Lower lobe of right lung (tissue), 2 donors: ENCODE data around the gene INO80D. TPM values are rescaled to one million over a fixed set of nuclear protein-coding genes. Genes with fewer than 3 reads are reported as not detected.
"Not testable (repeated sequence)": the region's sequence is repeated elsewhere in the genome, so short reads cannot be mapped to it uniquely, and the experiment has no call there.

Experiments used
- ATAC-seq, 2 donors: fragments of 200-7000 bp; cut with Tn5 transposase; one replicate each; pipeline ENCODE4 v1.9.1; 2020 to 2022; ENCODE audit warnings: mild to moderate bottlenecking in 2 of 2, moderate library complexity in 2 of 2
- DNase-seq: peaks from one replicate; pipeline ENCODE4 v3.0.0-alpha.2; 2020
- H3K27ac ChIP-seq: fragments of 200-600 bp; one replicate; pipeline ENCODE4 v1.8.0; 2022
- H3K27me3 ChIP-seq: fragments of 200-600 bp; one replicate; pipeline ENCODE4 v1.8.0; 2022; ENCODE audit warnings: low read depth
- H3K36me3 ChIP-seq: fragments of 200-600 bp; one replicate; pipeline ENCODE4 v1.8.0; 2022; ENCODE audit warnings: mild to moderate bottlenecking
- H3K4me1 ChIP-seq: fragments of 200-600 bp; one replicate; pipeline ENCODE4 v1.8.0; 2022
- H3K4me3 ChIP-seq: fragments of 200-600 bp; one replicate; pipeline ENCODE4 v1.8.0; 2022; ENCODE audit warnings: mild to moderate bottlenecking
- H3K9me3 ChIP-seq: fragments of 200-600 bp; one replicate; pipeline ENCODE4 v1.8.0; 2022
- intact Hi-C: fragments of 100-400 bp; cut with DNase I; formaldehyde crosslinking; loops from one replicate; pipeline ENCODE4 v1.11.0; 2022
- total RNA-seq: library from RNA; stranded (reverse); fragmentation: NEBNext Ultra II Directional; extraction: Animal tissue kit (Norgen Biotek cat#: 25700); gene quantifications from one replicate; pipeline ENCODE4 v1.2.1, GENCODE V29; 2021
- TF ChIP-seq, protein P1 (sequence below): fragments of 200-600 bp; IDR thresholded peaks from one replicate; pipeline ENCODE4 v1.8.0; 2022; ENCODE audit warnings: antibody characterized with exemption, mild to moderate bottlenecking
- donor health status: DM: no; HTN: yes; CAD: no; lungs with severe emphysema.

The INO80D gene
- total RNA-seq, 1 donor from 2014 or later: 26.0 TPM

DNA sequence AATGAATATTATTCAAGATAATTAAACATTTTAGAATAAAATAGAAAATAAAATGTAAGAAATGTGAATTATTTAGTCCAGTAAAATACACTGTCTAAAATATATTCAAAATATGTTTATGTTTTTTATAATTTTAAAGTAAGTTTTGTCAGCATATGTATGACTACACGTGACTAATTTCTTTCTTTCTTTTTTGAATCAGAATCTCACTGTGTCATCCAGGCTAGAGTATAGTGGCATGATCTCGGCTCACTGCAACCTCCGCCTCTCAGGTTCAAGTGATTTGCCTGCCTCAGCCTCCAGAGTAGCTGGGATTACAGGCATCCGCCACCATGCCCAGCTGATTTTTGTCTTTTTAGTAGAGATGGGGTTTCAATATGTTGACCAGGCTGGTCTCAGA is 19.1 kb upstream of the INO80D start:
- DNase-seq: no peak
- TF ChIP-seq, protein P1, sequence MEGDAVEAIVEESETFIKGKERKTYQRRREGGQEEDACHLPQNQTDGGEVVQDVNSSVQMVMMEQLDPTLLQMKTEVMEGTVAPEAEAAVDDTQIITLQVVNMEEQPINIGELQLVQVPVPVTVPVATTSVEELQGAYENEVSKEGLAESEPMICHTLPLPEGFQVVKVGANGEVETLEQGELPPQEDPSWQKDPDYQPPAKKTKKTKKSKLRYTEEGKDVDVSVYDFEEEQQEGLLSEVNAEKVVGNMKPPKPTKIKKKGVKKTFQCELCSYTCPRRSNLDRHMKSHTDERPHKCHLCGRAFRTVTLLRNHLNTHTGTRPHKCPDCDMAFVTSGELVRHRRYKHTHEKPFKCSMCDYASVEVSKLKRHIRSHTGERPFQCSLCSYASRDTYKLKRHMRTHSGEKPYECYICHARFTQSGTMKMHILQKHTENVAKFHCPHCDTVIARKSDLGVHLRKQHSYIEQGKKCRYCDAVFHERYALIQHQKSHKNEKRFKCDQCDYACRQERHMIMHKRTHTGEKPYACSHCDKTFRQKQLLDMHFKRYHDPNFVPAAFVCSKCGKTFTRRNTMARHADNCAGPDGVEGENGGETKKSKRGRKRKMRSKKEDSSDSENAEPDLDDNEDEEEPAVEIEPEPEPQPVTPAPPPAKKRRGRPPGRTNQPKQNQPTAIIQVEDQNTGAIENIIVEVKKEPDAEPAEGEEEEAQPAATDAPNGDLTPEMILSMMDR: no peak
- no peak for ATAC-seq
- Histone ChIP-seq H3K9me3 (no peaks in the 10 kb centered on the region), H3K4me1 (no peaks in the 10 kb centered on the region), H3K4me3 (no peak overlapping the region), H3K27me3 (no peaks in the 10 kb centered on the region), H3K36me3 (no peaks in the 10 kb centered on the region), H3K27ac (no peak overlapping the region)
- intact Hi-C loops: no loop called here

DNA sequence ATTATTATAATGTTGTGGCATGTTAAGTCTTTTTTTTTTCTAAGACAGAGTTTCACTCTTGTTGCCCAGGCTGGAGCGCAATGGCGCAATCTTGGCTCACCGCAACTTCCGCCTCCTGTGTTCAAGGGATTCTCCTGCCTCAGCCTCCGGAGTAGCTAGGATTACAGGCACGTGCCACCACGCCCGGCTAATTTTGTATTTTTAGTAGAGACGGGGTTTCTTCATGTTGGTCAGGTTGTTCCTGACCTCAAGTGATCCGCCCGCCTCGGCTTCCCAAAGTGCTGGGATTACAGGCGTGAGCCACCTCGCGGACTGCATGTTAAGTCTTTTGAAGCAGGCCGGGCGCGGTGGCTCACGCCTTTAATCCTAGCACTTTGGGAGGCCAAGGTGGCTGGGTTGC is 12.9 kb upstream of the INO80D start:
- H3K36me3 ChIP-seq, H3K9me3 ChIP-seq, H3K27me3 ChIP-seq, ATAC-seq, H3K4me3 ChIP-seq, H3K27ac ChIP-seq, H3K4me1 ChIP-seq, intact Hi-C loops: not testable (repeated sequence)
- DNase-seq: peak; percentile 76

DNA sequence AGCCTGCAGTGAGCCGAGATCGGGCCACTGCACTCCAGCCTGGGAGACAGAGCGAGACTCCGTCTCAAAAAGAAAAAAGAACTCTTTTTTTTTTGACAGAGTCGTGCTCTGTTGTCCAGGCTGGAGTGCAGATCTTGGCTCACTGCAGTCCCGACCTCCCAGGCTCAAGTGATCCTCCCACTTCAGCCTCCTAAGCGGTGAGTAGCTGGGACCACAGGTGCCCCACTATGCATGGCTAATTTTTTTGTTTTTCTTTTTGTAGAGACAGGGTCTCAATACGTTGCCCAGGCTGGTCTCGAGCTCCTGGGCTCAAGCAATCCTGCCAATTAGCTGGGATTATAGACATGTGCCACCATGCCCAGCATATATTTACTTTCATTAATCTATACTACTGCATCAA is 12.5 kb upstream of the INO80D start:
- TF ChIP-seq, protein P1: no peak
- H3K36me3 ChIP-seq: no peaks in the 10 kb centered on the region
- H3K9me3 ChIP-seq: no peaks in the 10 kb centered on the region
- intact Hi-C loops: no loop called here
- no peak for DNase-seq
- H3K27me3 ChIP-seq: no peaks in the 10 kb centered on the region
- no peak overlapping the region for H3K27ac ChIP-seq
- no peak for ATAC-seq
- no peaks in the 10 kb centered on the region for H3K4me1 ChIP-seq
- no peak overlapping the region for H3K4me3 ChIP-seq

DNA sequence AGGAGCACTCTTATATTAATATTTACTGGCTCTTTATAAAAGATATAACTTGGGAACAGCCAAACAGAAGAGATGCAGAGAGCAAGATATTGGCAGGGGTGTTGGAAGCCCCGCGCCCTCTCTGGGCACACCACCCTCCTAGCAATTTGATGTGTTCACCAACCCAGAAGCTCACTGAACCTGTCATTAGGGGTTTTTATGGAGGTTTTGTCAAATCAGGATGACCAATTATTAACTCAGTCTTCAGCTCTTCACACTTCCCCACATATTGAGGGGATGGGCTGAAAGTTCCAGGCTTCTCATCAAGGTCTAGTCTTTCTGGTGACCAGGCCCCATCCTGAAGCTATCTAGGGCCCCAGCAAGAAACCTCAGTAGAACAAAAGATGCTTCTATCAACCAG is 10.9 kb upstream of the INO80D start:
- Histone ChIP-seq H3K4me1 (no peaks in the 10 kb centered on the region), H3K4me3 (no peak overlapping the region), H3K27me3 (no peaks in the 10 kb centered on the region), H3K36me3 (no peaks in the 10 kb centered on the region), H3K27ac (no peak overlapping the region), H3K9me3 (no peaks in the 10 kb centered on the region)
- DNase-seq: no peak
- ATAC-seq: no peak
- TF ChIP-seq, protein P1: no peak
- intact Hi-C loops: no loop called here

DNA sequence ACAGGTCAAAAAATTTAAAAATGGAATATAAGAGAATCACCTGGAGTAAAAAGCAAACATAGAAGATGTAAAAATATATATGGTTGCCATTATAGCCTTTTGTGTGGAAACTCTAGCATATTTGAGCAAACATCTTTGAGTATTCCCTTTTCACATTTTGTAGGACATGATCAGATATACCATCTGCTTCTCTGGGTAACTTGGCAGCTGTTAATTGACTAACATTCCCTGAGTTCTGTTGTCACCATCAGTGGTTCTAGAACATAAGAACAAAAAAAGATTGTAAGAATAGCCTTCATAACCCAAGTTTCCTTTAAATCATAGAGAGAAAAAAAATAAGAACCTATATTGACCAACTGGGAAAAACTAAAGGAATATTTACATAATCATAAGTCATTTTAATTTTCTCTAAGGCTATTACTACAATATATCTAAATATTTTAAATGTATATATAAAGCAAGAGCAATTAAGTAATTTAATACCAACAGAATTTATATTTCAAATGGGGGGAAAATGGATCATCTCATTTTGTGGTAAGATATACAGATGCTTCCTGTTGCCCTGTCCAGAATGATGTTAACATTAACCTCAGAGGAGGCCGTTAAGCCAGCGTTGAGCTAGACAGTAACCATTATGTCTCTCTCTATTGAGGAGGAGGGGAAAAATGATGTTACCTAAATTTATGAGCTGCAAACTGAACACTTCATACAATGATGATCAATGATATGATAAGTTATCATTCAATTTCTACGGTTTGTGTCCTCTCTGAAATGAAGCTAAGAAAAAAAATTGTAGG is 9.8 kb upstream of the INO80D start:
- Histone ChIP-seq H3K36me3 (no peaks in the 10 kb centered on the region), H3K27ac (no peak overlapping the region), H3K4me1 (no peaks in the 10 kb centered on the region), H3K9me3 (no peaks in the 10 kb centered on the region), H3K27me3 (no peaks in the 10 kb centered on the region), H3K4me3 (no peak overlapping the region)
- ATAC-seq (no peak), DNase-seq (no peak)
- intact Hi-C loops: no loop called here
- TF ChIP-seq, protein P1: no peak

DNA sequence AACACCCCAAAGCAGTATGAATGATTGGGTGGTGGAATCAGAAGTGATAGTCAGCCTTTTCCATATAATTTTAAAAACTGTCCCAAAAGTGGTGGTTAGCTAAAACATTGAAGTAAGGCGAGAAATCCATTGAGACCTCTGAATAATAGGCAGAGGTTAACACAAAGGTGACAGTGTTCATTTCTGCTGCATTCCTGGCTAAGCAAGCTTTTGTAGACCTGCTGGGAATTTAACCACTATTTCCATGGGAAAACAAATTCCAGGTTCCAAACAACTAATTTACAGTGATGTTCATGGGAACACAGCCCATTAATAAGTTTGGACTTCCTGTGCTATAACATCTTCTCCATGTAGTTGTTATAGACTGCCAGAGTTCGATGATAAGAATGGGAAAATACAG is 6.3 kb upstream of the INO80D start:
- Histone ChIP-seq H3K27me3 (no peaks in the 10 kb centered on the region), H3K27ac (no peak overlapping the region), H3K4me1 (peaks cover 13% of the 10 kb centered on the region), H3K9me3 (no peaks in the 10 kb centered on the region), H3K4me3 (no peak overlapping the region), H3K36me3 (peaks cover 5% of the 10 kb centered on the region)
- no peak for DNase-seq
- no peak for ATAC-seq
- intact Hi-C loops: no loop called here
- TF ChIP-seq, protein P1: no peak
